Lower leg skin (tissue), 4 donors: ENCODE data around the gene MDGA2. TPM values are rescaled to one million over a fixed set of nuclear protein-coding genes. Genes with fewer than 3 reads are reported as not detected.

Source experiments
- DNase-seq, 2 donors: peaks; one replicate each; pipeline ENCODE4 v3.0.0-alpha.2; 2019; ENCODE audit warnings: low spot score in 2 of 2
- H3K4me3 ChIP-seq: fragments of 200-600 bp; sonication (generic); 2 replicates; pipeline ENCODE4 v1.5.1; 2017; ENCODE audit warnings: mild to moderate bottlenecking, low read depth; ENCODE audit not compliant: poor library complexity, severe bottlenecking
- CTCF ChIP-seq, 3 donors: fragments of 450-650 bp; IDR thresholded peaks; one replicate each; pipeline ENCODE4 v1.5.1; 2016; ENCODE audit warnings: antibody characterized with exemption in 3 of 3, mild to moderate bottlenecking in 3 of 3, moderate library complexity in 2 of 3
- POLR2A ChIP-seq, 2 donors: fragments of 450-650 bp; IDR thresholded peaks; one replicate each; pipeline ENCODE4 v1.6.1; 2016 to 2017; ENCODE audit warnings: antibody characterized with exemption in 2 of 2, mild to moderate bottlenecking in 1 of 2, moderate library complexity in 1 of 2
- whole genome bisulfite sequencing, 2 donors: methylation state at CpG; one replicate each; pipeline ENCODE4 v1.1.5; 2018; 5-methylcytosine and 5-hydroxymethylcytosine counted together
- intact Hi-C: fragments of 100-400 bp; cut with DNase I; formaldehyde crosslinking; loops from one replicate; pipeline ENCODE4 v1.15.0; 2023; ENCODE audit warnings: low total_unique reads
- total RNA-seq, 4 donors: library from RNA; depleted of rRNA; stranded (reverse); fragments of >200 nt; gene quantifications; one replicate each; pipeline ENCODE4 v1.1.0, GENCODE V29; 2016

Gene MDGA2
- total RNA-seq, 4 donors from 2014 or later = 0.15 to 0.78 (median 0.24) TPM

GRCh38 chr14:47150267-47150666 lies 525.1 kb downstream of the MDGA2 start:
- intact Hi-C loops = loop anchor here (10.0 kb wide), 1 partner anchor 1565 kb away; no protein-coding TSS in a partner anchor
- WGBS, 2 donors = 74 to 79% methylated on average over 3 of the region's 3 CpGs

GRCh38 chr14:47149326-47149725 lies 526.1 kb downstream of the MDGA2 start:
- H3K4me3 ChIP-seq = no peak overlapping the region
- no peak for DNase-seq
- TF ChIP-seq CTCF (IDR thresholded peaks at IDR 0.05) = no peak
- no peak for TF ChIP-seq POLR2A (IDR thresholded peaks at IDR 0.05)
- intact Hi-C loops = loop anchor here (5.0 kb wide), 1 partner anchor 673 kb away; no protein-coding TSS in a partner anchor
- WGBS, 2 donors = 92 to 98% methylated on average over 2 of the region's 2 CpGs

More at GRCh38 chr14:47150267-47150666, 525.1 kb downstream of the MDGA2 start:
- TF ChIP-seq POLR2A (IDR thresholded peaks at IDR 0.05) = no peak
- no peak for TF ChIP-seq CTCF (IDR thresholded peaks at IDR 0.05)
- no peak overlapping the region for H3K4me3 ChIP-seq
- no peak for DNase-seq

GRCh38 chr14:47148686-47149085 lies 526.7 kb downstream of the MDGA2 start:
- intact Hi-C loops = loop anchor here (5.0 kb wide), 1 partner anchor 674 kb away; no protein-coding TSS in a partner anchor
- whole genome bisulfite sequencing, 2 donors = 73 to 74% methylated on average over 3 of the region's 3 CpGs
- DNase-seq = no peak
- no peak overlapping the region for H3K4me3 ChIP-seq
- TF ChIP-seq CTCF (IDR thresholded peaks at IDR 0.05) (no peak), POLR2A (IDR thresholded peaks at IDR 0.05) (no peak)

GRCh38 chr14:47120645-47121044 lies 554.8 kb downstream of the MDGA2 start:
- no peak for DNase-seq
- intact Hi-C loops = no loop called here
- no peak for TF ChIP-seq POLR2A (IDR thresholded peaks at IDR 0.05)
- TF ChIP-seq CTCF (IDR thresholded peaks at IDR 0.05) = no peak
- no peak overlapping the region for H3K4me3 ChIP-seq
- 17 to 19% methylated on average over 2 of the region's 2 CpGs for WGBS, 2 donors

- intact Hi-C loops = no loop called here
- 58 to 69% methylated on average over 2 of the region's 2 CpGs for WGBS, 2 donors
- TF ChIP-seq CTCF (IDR thresholded peaks at IDR 0.05) (no peak), POLR2A (IDR thresholded peaks at IDR 0.05) (no peak)
- no peak for DNase-seq
- H3K4me3 ChIP-seq = no peak overlapping the region
Measured at GRCh38 chr14:47103771-47104170, 571.6 kb downstream of the MDGA2 start.

- DNase-seq = no peak
- no peak overlapping the region for H3K4me3 ChIP-seq
- TF ChIP-seq POLR2A (IDR thresholded peaks at IDR 0.05) = no peak
- no peak for TF ChIP-seq CTCF (IDR thresholded peaks at IDR 0.05)
- WGBS, 2 donors = 65 to 66% methylated on average over 3 of the region's 3 CpGs
- intact Hi-C loops = no loop called here
Measured at GRCh38 chr14:47102472-47102871, 572.9 kb downstream of the MDGA2 start.
